Kidney epithelial cell (primary cell): ENCODE results near the gene GNS. TPM values are rescaled to one million over a fixed set of nuclear protein-coding genes. Genes with fewer than 3 reads are reported as not detected.

Experiments used
- DNase-seq: peaks from one replicate; pipeline ENCODE4 v3.0.0-alpha.2; 2010; ENCODE audit warnings: low read depth
- H3K27me3 ChIP-seq: 2 replicates; pipeline ENCODE4 v1.6.0; 2011; ENCODE audit warnings: low read length; ENCODE audit not compliant: control insufficient read depth, insufficient read depth
- H3K36me3 ChIP-seq: 2 replicates; pipeline ENCODE4 v1.5.1; 2011; ENCODE audit warnings: low read length; ENCODE audit not compliant: control insufficient read depth, insufficient read depth
- H3K4me3 ChIP-seq: 2 replicates; pipeline ENCODE4 v1.5.1; 2011; ENCODE audit warnings: low read depth, mild to moderate bottlenecking, control low read depth, low read length
- CTCF ChIP-seq: IDR thresholded peaks from 2 replicates; pipeline ENCODE4 v1.5.1; 2011; ENCODE audit warnings: mild to moderate bottlenecking, moderate library complexity, low read length, control low read depth, inconsistent platforms; ENCODE audit not compliant: insufficient read depth, poor library complexity, severe bottlenecking
- total RNA-seq: library from RNA; depleted of rRNA; stranded (reverse); fragments of >200 nt; gene quantifications from 2 replicates; pipeline ENCODE4 v1.2.3, GENCODE V29; 2015

The GNS gene
- total RNA-seq, 1 donor from 2014 or later, result 120 TPM

- TF ChIP-seq CTCF, result no peak
- Histone ChIP-seq H3K4me3 (no peak overlapping the region), H3K27me3 (no peaks in the 10 kb centered on the region)
Measured at GRCh38 chr12:64706857-64707256, 52.3 kb downstream of the GNS start.

GRCh38 chr12:64706306-64706705 is 52.9 kb downstream of the GNS start:
- Histone ChIP-seq H3K27me3 (no peaks in the 10 kb centered on the region), H3K4me3 (no peak overlapping the region)
- DNase-seq, result no peak

More at GRCh38 chr12:64706857-64707256, 52.3 kb downstream of the GNS start:
- DNase-seq, result no peak
- H3K36me3 ChIP-seq, result no peaks in the 10 kb centered on the region

GRCh38 chr12:64701283-64701682 is 57.9 kb downstream of the GNS start:
- Histone ChIP-seq H3K4me3 (no peak overlapping the region), H3K36me3 (no peaks in the 10 kb centered on the region), H3K27me3 (no peaks in the 10 kb centered on the region)
- TF ChIP-seq CTCF, result no peak
- no peak for DNase-seq

More at GRCh38 chr12:64706306-64706705, 52.9 kb downstream of the GNS start:
- no peak for TF ChIP-seq CTCF
- H3K36me3 ChIP-seq, result no peaks in the 10 kb centered on the region

GRCh38 chr12:64700532-64700931 is 58.7 kb downstream of the GNS start:
- H3K36me3 ChIP-seq, result no peaks in the 10 kb centered on the region
- TF ChIP-seq CTCF, result no peak
- no peaks in the 10 kb centered on the region for H3K27me3 ChIP-seq
- no peak for DNase-seq
- H3K4me3 ChIP-seq, result no peak overlapping the region

- H3K4me3 ChIP-seq, result no peak overlapping the region
- no peak for DNase-seq
- H3K27me3 ChIP-seq, result no peaks in the 10 kb centered on the region
- no peaks in the 10 kb centered on the region for H3K36me3 ChIP-seq
- TF ChIP-seq CTCF, result no peak
Measured at GRCh38 chr12:64699504-64700115, 59.6 kb downstream of the GNS start.
